CD4-positive, alpha-beta T cell (primary cell): ENCODE measurements around the gene HRG. TPM values are rescaled to one million over a fixed set of nuclear protein-coding genes. Genes with fewer than 3 reads are reported as not detected.

Experiments
- ATAC-seq: fragments of 200-7000 bp; cut with Tn5 transposase; one replicate; pipeline ENCODE4 v1.10.0; 2022; ENCODE audit warnings: mild to moderate bottlenecking; ENCODE audit not compliant: poor library complexity
- CTCF ChIA-PET: fragments of 350-600 bp; sonication (Branson Sonifier 250); formaldehyde crosslinking; loops from one replicate; lab custom pipeline; 2021; ENCODE audit warnings: antibody characterized with exemption, inconsistent platforms; lab: Charles Lee
- POLR2A ChIA-PET: fragments of 350-600 bp; sonication (Branson Sonifier 250); formaldehyde crosslinking; loops from one replicate; lab custom pipeline; 2021; ENCODE audit warnings: antibody characterized with exemption, inconsistent platforms; lab: Charles Lee
- DNase-seq, 14 experiments: peaks; one replicate each; pipeline ENCODE4 v3.0.0-alpha.2; 2013 to 2020; ENCODE audit warnings: mixed read lengths in 2 of 14
- H3K27ac ChIP-seq, 2 donors: one replicate each; pipeline versions ENCODE4 v1.5.1 to v1.7.0; 2013; ENCODE audit warnings: low read length in 2 of 2, low read depth in 1 of 2, mild to moderate bottlenecking in 1 of 2
- H3K27me3 ChIP-seq, 2 experiments: 1 replicate in 1 of 2; 2 replicates in 1 of 2; pipeline versions ENCODE4 v1.6.1 to v1.7.0; 2013; ENCODE audit warnings: low read length in 2 of 2, control low read depth in 1 of 2, mild to moderate bottlenecking in 1 of 2, moderate library complexity in 1 of 2; ENCODE audit not compliant: insufficient read depth in 2 of 2, control insufficient read depth in 1 of 2
- H3K36me3 ChIP-seq: one replicate; pipeline ENCODE4 v1.6.1; 2013; ENCODE audit warnings: low read length, control low read depth; ENCODE audit not compliant: insufficient read depth
- H3K4me1 ChIP-seq: one replicate; pipeline ENCODE4 v1.6.1; 2013; ENCODE audit warnings: low read length, control low read depth; ENCODE audit not compliant: insufficient read depth
- H3K4me3 ChIP-seq: one replicate; pipeline ENCODE4 v1.5.1; 2013; ENCODE audit warnings: mild to moderate bottlenecking, low read length, moderate library complexity
- H3K9me3 ChIP-seq, 2 experiments: 1 replicate in 1 of 2; 2 replicates in 1 of 2; pipeline versions ENCODE4 v1.6.1 to v1.7.0; 2013; ENCODE audit warnings: low read length in 2 of 2, mild to moderate bottlenecking in 2 of 2, control low read depth in 1 of 2, moderate library complexity in 1 of 2; ENCODE audit not compliant: control insufficient read depth in 1 of 2, insufficient read depth in 1 of 2
- H3K27ac Mint-ChIP-seq: one replicate; pipeline ENCODE4 v1.8.0; 2020; ENCODE audit warnings: mixed read lengths
- H3K27me3 Mint-ChIP-seq: one replicate; pipeline ENCODE4 v1.8.0; 2021; ENCODE audit warnings: mixed read lengths
- H3K36me3 Mint-ChIP-seq: one replicate; pipeline ENCODE4 v1.8.0; 2021; ENCODE audit warnings: low read depth, mixed read lengths
- H3K4me1 Mint-ChIP-seq: one replicate; pipeline ENCODE4 v1.8.0; 2021; ENCODE audit warnings: low read depth, mixed read lengths
- H3K4me3 Mint-ChIP-seq: one replicate; pipeline ENCODE4 v1.8.0; 2020; ENCODE audit warnings: mild to moderate bottlenecking, mixed read lengths
- H3K9me3 Mint-ChIP-seq: one replicate; pipeline ENCODE4 v1.8.0; 2020; ENCODE audit warnings: mixed read lengths
- CTCF ChIP-seq: fragments of 200-600 bp; IDR thresholded peaks from one replicate; pipeline ENCODE4 v1.8.0; 2022; ENCODE audit warnings: antibody characterized with exemption, mild to moderate bottlenecking
- intact Hi-C, 2 experiments: fragments of 100-400 bp; cut with DNase I in 1 of 2; cut with micrococcal nuclease in 1 of 2; formaldehyde crosslinking; loops; one replicate each; pipeline versions ENCODE4 v1.15.1 to v1.9.0; 2023 to 2025; cut with DNase I, micrococcal nuclease
- total RNA-seq, 174 experiments: library from RNA in 2 of 174; stranded (reverse) in 2 of 174; gene quantifications; one replicate each; pipeline ENCODE4 v1.2.3 and lab custom pipeline; 2021 to 2026

HRG gene
- total RNA-seq, 2 experiments from 2014 or later: not detected

DNA sequence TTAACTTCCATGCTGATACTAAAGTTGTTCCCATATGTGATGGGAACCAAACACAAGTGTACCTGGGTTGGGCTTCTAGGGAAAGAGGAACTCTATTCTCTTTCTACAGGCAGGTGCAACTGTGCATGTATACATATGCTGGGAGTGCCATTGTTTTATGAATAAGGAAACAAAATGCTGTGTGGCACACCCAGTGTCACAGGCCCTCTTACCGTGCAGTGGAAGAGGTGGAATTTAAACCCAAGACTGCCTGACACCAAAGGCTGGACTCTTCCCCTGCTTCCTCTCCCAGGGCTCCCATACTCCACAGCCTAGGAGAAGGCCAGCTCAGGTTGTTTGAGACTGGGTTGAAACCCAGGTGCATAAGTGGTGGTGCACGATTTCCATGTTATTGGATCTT lies 27.6 kb upstream of the HRG start:
- ATAC-seq (no peak), DNase-seq (no peak)
- H3K27ac Mint-ChIP-seq: no peak overlapping the region
- H3K4me3 Mint-ChIP-seq: no peak overlapping the region
- H3K36me3 Mint-ChIP-seq: no peaks in the 10 kb centered on the region
- Histone ChIP-seq H3K27ac (no peak overlapping the region), H3K36me3 (no peaks in the 10 kb centered on the region), H3K27me3 (peaks cover 0 to 5% of the 10 kb centered on the region in 2 experiments), H3K9me3 (no peaks in the 10 kb centered on the region), H3K4me3 (no peak overlapping the region), H3K4me1 (no peaks in the 10 kb centered on the region)
- H3K27me3 Mint-ChIP-seq: peaks cover 33% of the 10 kb centered on the region
- no peaks in the 10 kb centered on the region for H3K4me1 Mint-ChIP-seq
- H3K9me3 Mint-ChIP-seq: no peaks in the 10 kb centered on the region
- ChIA-PET POLR2A (no interaction called here), CTCF (no interaction called here)
- no peak for TF ChIP-seq CTCF
- intact Hi-C loops: no loop called here

DNA sequence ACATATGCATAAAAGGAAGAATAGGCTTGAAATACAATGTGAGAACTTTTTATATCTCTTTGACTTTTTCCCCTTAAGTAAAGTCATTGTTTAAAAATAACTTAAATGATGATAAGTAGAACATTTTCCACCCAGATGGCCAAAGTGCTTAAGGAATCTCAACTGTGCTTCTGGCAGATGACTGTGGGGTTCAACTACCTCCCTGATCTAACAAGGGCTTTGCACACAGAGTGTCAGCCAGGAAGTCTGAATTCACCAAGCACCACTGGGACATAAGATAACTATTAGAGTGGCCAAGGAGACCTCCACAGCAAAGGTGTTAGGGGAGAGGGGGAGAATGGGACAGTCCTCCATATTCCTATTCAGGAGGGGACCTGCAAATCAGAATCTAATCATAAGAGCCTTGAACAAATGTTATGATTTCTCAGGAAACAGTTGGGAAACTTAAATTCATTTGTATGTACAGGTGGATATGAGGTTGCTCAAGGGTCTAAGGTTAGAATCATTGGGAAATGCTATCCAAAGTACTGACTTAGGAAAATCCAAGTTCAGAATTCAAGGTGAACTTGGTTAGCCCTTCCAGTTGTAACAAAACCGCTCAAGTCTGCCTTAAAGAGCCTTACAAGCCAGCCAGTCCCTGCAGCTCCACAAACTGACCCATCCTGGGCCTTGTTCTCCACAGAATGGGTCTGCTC lies 25.9 kb upstream of the HRG start, which contains the start of gene FETUB:
Gene FETUB (plus strand): TSS at position 622 of the 695 bp plus-strand sequence. CDS start 62 bp downstream, at position 684.
- Histone ChIP-seq H3K36me3 (no peaks in the 10 kb centered on the region), H3K4me3 (no peak within 1 kb of the TSS), H3K9me3 (no peaks in the 10 kb centered on the region), H3K27me3 (peaks cover 0 to 5% of the 10 kb centered on the region in 2 experiments), H3K27ac (no peak within 1 kb of the TSS), H3K4me1 (no peaks in the 10 kb centered on the region)
- CTCF ChIA-PET: interaction anchor here (0.6 kb wide), 1 partner anchor 350 kb away, joined by 3 read pairs; no protein-coding TSS in a partner anchor
- H3K27ac Mint-ChIP-seq: no peak within 1 kb of the TSS
- no peaks in the 10 kb centered on the region for H3K4me1 Mint-ChIP-seq
- no peaks in the 10 kb centered on the region for H3K36me3 Mint-ChIP-seq
- no peak for ATAC-seq
- intact Hi-C loops: no loop called here
- no peak for TF ChIP-seq CTCF
- H3K27me3 Mint-ChIP-seq: peaks cover 36% of the 10 kb centered on the region
- POLR2A ChIA-PET: no interaction called here
- H3K4me3 Mint-ChIP-seq: no peak within 1 kb of the TSS
- DNase-seq: no peak
- no peaks in the 10 kb centered on the region for H3K9me3 Mint-ChIP-seq

DNA sequence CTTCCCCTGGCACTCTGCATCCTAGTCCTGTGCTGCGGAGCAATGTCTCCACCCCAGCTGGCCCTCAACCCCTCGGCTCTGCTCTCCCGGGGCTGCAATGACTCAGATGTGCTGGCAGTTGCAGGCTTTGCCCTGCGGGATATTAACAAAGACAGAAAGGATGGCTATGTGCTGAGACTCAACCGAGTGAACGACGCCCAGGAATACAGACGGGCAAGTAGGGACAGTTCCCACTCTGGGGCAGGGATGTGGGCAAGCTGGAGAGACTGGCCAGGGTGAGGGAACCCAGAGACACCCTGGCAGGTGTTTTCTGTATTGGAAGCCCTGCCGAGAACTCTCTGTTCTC lies 25.4 kb upstream of the HRG start:
- ChIA-PET POLR2A (no interaction called here), CTCF (no interaction called here)
- H3K4me3 Mint-ChIP-seq: no peak overlapping the region
- H3K4me1 Mint-ChIP-seq: no peaks in the 10 kb centered on the region
- DNase-seq (no peak), ATAC-seq (no peak)
- H3K4me1 ChIP-seq: no peaks in the 10 kb centered on the region
- H3K9me3 Mint-ChIP-seq: no peaks in the 10 kb centered on the region
- peaks cover 0 to 5% of the 10 kb centered on the region in 2 experiments for H3K27me3 ChIP-seq
- no peaks in the 10 kb centered on the region for H3K36me3 Mint-ChIP-seq
- no peak overlapping the region for H3K27ac Mint-ChIP-seq
- no peaks in the 10 kb centered on the region for H3K9me3 ChIP-seq
- TF ChIP-seq CTCF: no peak
- peaks cover 36% of the 10 kb centered on the region for H3K27me3 Mint-ChIP-seq
- intact Hi-C loops: no loop called here
- no peak overlapping the region for H3K4me3 ChIP-seq
- no peak overlapping the region for H3K27ac ChIP-seq
- no peaks in the 10 kb centered on the region for H3K36me3 ChIP-seq
